Endothelial cell (in vitro differentiated cells): ENCODE measurements around the gene CEACAM19. TPM values are rescaled to one million over a fixed set of nuclear protein-coding genes. Genes with fewer than 3 reads are reported as not detected.

ENCODE experiments used
- DNase-seq: peaks from one replicate; pipeline ENCODE4 v3.0.0; 2021; ENCODE audit warnings: low spot score
- H3K27ac Mint-ChIP-seq: one replicate; pipeline ENCODE4 v1.8.0; 2021; ENCODE audit warnings: mixed read lengths, inconsistent platforms; ENCODE audit not compliant: unreplicated experiment
- H3K27me3 Mint-ChIP-seq: one replicate; pipeline ENCODE4 v1.8.0; 2021; ENCODE audit warnings: mild to moderate bottlenecking, moderate library complexity, mixed read lengths, inconsistent platforms; ENCODE audit not compliant: unreplicated experiment
- H3K36me3 Mint-ChIP-seq: one replicate; pipeline ENCODE4 v1.8.0; 2021; ENCODE audit warnings: mild to moderate bottlenecking, low read depth, mixed read lengths, inconsistent platforms; ENCODE audit not compliant: unreplicated experiment
- H3K4me1 Mint-ChIP-seq: one replicate; pipeline ENCODE4 v1.8.0; 2021; ENCODE audit warnings: mild to moderate bottlenecking, mixed read lengths, inconsistent platforms; ENCODE audit not compliant: unreplicated experiment
- H3K4me3 Mint-ChIP-seq: one replicate; pipeline ENCODE4 v1.8.0; 2021; ENCODE audit warnings: mild to moderate bottlenecking, mixed read lengths, inconsistent platforms; ENCODE audit not compliant: unreplicated experiment
- H3K9me3 Mint-ChIP-seq: one replicate; pipeline ENCODE4 v1.8.0; 2021; ENCODE audit warnings: mixed read lengths, inconsistent platforms; ENCODE audit not compliant: unreplicated experiment
- total RNA-seq: library from RNA; stranded (reverse); fragmentation: NEBNext Ultra II Directional; extraction: Animal tissue kit (Norgen Biotek cat#: 25700); gene quantifications from one replicate; pipeline ENCODE4 v1.2.1, GENCODE V29; 2021; ENCODE audit not compliant: unreplicated experiment
- TF ChIP-seq, protein P1 (sequence below): fragments of 200-600 bp; sonication (generic); IDR thresholded peaks from one replicate; pipeline ENCODE4 v1.5.0; 2021; ENCODE audit warnings: antibody characterized with exemption; ENCODE audit not compliant: unreplicated experiment

Gene CEACAM19
- total RNA-seq, 1 donor from 2014 or later = 3.7 TPM

- Mint-ChIP-seq H3K9me3 (no peaks in the 10 kb centered on the region), H3K4me3 (no peak overlapping the region), H3K4me1 (no peaks in the 10 kb centered on the region), H3K27ac (no peak overlapping the region), H3K27me3 (peaks cover 14% of the 10 kb centered on the region), H3K36me3 (no peaks in the 10 kb centered on the region)
- TF ChIP-seq, protein P1, sequence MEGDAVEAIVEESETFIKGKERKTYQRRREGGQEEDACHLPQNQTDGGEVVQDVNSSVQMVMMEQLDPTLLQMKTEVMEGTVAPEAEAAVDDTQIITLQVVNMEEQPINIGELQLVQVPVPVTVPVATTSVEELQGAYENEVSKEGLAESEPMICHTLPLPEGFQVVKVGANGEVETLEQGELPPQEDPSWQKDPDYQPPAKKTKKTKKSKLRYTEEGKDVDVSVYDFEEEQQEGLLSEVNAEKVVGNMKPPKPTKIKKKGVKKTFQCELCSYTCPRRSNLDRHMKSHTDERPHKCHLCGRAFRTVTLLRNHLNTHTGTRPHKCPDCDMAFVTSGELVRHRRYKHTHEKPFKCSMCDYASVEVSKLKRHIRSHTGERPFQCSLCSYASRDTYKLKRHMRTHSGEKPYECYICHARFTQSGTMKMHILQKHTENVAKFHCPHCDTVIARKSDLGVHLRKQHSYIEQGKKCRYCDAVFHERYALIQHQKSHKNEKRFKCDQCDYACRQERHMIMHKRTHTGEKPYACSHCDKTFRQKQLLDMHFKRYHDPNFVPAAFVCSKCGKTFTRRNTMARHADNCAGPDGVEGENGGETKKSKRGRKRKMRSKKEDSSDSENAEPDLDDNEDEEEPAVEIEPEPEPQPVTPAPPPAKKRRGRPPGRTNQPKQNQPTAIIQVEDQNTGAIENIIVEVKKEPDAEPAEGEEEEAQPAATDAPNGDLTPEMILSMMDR = no peak
- DNase-seq = no peak
Measured at GRCh38 chr19:44726465-44726864, 55.2 kb downstream of the CEACAM19 start.

- Mint-ChIP-seq H3K4me3 (no peak overlapping the region), H3K36me3 (no peaks in the 10 kb centered on the region), H3K9me3 (no peaks in the 10 kb centered on the region), H3K27ac (no peak overlapping the region), H3K4me1 (no peaks in the 10 kb centered on the region), H3K27me3 (peaks cover 12% of the 10 kb centered on the region)
- TF ChIP-seq, protein P1 = no peak
- DNase-seq = no peak
Measured at GRCh38 chr19:44728178-44728577, 56.9 kb downstream of the CEACAM19 start.

DNA sequence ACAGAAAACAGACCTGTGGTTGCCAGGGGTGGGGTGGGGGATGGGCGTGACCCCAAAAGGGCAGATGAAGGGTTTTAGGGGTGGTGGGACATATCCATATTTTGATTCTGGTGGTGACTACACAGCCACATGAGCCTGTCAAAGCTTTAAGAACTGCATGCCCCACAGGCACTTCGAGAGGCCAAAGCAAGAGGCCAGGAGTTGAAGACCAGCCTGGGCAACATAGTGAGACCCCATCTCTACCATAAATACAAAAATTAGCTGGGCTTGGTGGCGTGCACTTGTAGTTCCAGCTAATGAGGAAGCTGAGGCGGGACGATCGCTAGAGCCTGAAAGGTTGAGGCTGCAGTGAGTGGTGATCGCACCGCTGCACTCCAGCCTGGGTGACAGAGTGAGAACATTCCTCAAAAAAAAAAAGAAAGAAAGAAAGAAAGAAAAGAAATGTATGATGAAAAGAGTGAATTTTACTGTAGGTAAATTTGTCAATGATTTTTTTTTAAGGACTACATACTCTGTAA is 58.3 kb downstream of the CEACAM19 start:
- no peak overlapping the region for H3K4me3 Mint-ChIP-seq

GRCh38 chr19:44731081-44731480 is 59.8 kb downstream of the CEACAM19 start:
- DNase-seq = no peak

More for the DNA sequence above, 58.3 kb downstream of the CEACAM19 start:
- DNase-seq = no peak
- Mint-ChIP-seq H3K27me3 (peaks cover 3% of the 10 kb centered on the region), H3K4me1 (no peaks in the 10 kb centered on the region), H3K27ac (no peak overlapping the region), H3K9me3 (no peaks in the 10 kb centered on the region), H3K36me3 (no peaks in the 10 kb centered on the region)
- TF ChIP-seq, protein P1 = no peak

DNA sequence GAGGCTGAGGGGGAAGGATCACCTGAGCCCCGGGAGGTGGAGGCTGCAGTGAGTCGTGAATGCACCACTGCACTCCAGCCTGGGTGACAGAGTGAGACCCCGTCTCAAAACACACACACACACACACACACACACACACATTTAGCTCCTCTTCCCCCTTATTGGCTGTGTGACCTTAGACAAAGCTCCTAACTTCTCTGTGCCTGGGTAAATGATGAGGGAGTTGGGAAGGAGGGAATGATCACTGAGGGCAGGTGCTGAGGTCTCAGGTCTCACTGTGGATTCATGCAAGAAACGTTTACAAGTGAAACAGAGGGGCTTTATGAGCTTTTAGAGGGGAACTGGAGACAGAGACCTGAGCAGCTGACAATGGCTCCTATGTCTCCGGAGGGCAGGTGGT is 60.3 kb downstream of the CEACAM19 start:
- Mint-ChIP-seq H3K27me3 (peaks cover 1% of the 10 kb centered on the region), H3K4me3 (no peak overlapping the region), H3K36me3 (no peaks in the 10 kb centered on the region), H3K27ac (no peak overlapping the region), H3K4me1 (no peaks in the 10 kb centered on the region), H3K9me3 (no peaks in the 10 kb centered on the region)
- TF ChIP-seq, protein P1 = no peak
- DNase-seq = no peak

More at GRCh38 chr19:44731081-44731480, 59.8 kb downstream of the CEACAM19 start:
- no peak overlapping the region for H3K4me3 Mint-ChIP-seq
- H3K4me1 Mint-ChIP-seq = no peaks in the 10 kb centered on the region
- no peaks in the 10 kb centered on the region for H3K36me3 Mint-ChIP-seq
- TF ChIP-seq, protein P1 = no peak
- H3K27ac Mint-ChIP-seq = no peak overlapping the region
- no peaks in the 10 kb centered on the region for H3K9me3 Mint-ChIP-seq
- peaks cover 1% of the 10 kb centered on the region for H3K27me3 Mint-ChIP-seq
